GM23338 (cell line): ENCODE measurements around the gene CELSR3.

Experiments used
- CREB1 ChIP-seq: fragments of 250-450 bp; sonication (Bioruptor Pico); IDR thresholded peaks from 2 replicates; pipeline ENCODE4 v1.5.0; 2020; ENCODE audit warnings: low read depth, mild to moderate bottlenecking, moderate library complexity
- EZH2 ChIP-seq: fragments of 200-600 bp; sonication (generic); IDR thresholded peaks from one replicate; pipeline ENCODE4 v1.8.0; 2017; ENCODE audit warnings: antibody characterized with exemption, mild to moderate bottlenecking, low read depth; ENCODE audit not compliant: unreplicated experiment
- EZH2phosphoT487 ChIP-seq: fragments of 200-600 bp; sonication (generic); IDR thresholded peaks from one replicate; pipeline ENCODE4 v1.8.1; 2018; ENCODE audit warnings: antibody characterized with exemption; ENCODE audit not compliant: unreplicated experiment
- JUNB ChIP-seq: IDR thresholded peaks from one replicate; pipeline ENCODE4 v1.6.1; 2016; ENCODE audit warnings: antibody characterized with exemption; ENCODE audit not compliant: unreplicated experiment
- NANOG ChIP-seq: IDR thresholded peaks from 2 replicates; pipeline ENCODE4 v1.6.1; 2016; ENCODE audit warnings: antibody characterized with exemption, borderline replicate concordance
- POLR2AphosphoS5 ChIP-seq: IDR thresholded peaks from 2 replicates; pipeline ENCODE4 v1.6.1; 2016; ENCODE audit warnings: antibody characterized with exemption, low read depth
- ZNF114 ChIP-seq: fragments of 250-450 bp; sonication (Bioruptor Pico); IDR thresholded peaks from 2 replicates; pipeline ENCODE4 v1.5.0; 2020; ENCODE audit warnings: mild to moderate bottlenecking, moderate library complexity
- TF ChIP-seq, protein P1 (sequence below), 2 experiments: fragments of 200-600 bp in 1 of 2; sonication (generic) in 1 of 2; conservative IDR thresholded peaks; 2 replicates each; pipeline versions ENCODE4 v1.5.1 to v1.6.1; 2016 to 2017; ENCODE audit warnings: antibody characterized with exemption in 2 of 2, low read depth in 2 of 2, mild to moderate bottlenecking in 2 of 2, moderate library complexity in 1 of 2
- TF ChIP-seq, protein P2 (sequence below): IDR thresholded peaks from one replicate; pipeline ENCODE4 v1.6.1; 2018; ENCODE audit warnings: antibody characterized with exemption; ENCODE audit not compliant: unreplicated experiment

DNA sequence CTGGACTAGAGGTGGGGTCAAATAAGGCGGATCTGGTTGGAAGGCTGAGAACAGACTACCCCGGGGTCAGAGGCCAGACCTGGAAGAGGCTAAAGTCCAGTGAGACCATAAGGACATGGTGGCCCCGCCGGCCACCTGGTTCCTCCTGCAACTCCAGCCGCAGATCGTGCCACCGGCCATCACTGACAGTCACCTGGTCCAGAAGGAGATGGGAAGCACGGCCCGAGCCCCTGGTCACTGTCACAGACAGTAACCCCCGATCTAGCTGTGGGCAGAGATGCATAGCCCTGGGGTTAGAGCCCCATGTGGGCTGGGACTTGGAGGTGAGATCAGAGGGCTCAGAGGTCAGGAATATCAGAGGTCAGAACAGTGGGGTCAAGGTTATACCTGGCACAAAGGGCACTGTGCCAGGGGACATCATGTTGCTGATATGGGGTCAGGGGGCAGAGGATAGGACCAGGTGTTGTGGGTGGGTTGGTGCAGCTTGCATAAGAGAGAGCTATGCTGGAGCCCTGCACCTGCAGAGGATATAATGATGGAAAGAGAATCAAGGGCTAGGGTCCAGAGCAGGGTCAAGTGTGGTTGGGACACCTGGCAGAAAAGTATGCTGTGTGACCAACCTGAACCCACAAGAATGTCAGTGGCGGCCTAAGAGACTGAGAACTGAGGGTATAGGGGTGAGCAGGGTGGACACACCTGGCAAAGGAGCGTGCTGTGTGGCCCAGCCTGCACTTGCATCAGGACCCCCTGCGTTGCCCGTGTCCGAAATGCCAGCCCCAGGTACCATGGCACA lies 9.6 kb downstream of the CELSR3 start:
- TF ChIP-seq CREB1 (CRISPR knock-in tag): no peak
- TF ChIP-seq, protein P1, sequence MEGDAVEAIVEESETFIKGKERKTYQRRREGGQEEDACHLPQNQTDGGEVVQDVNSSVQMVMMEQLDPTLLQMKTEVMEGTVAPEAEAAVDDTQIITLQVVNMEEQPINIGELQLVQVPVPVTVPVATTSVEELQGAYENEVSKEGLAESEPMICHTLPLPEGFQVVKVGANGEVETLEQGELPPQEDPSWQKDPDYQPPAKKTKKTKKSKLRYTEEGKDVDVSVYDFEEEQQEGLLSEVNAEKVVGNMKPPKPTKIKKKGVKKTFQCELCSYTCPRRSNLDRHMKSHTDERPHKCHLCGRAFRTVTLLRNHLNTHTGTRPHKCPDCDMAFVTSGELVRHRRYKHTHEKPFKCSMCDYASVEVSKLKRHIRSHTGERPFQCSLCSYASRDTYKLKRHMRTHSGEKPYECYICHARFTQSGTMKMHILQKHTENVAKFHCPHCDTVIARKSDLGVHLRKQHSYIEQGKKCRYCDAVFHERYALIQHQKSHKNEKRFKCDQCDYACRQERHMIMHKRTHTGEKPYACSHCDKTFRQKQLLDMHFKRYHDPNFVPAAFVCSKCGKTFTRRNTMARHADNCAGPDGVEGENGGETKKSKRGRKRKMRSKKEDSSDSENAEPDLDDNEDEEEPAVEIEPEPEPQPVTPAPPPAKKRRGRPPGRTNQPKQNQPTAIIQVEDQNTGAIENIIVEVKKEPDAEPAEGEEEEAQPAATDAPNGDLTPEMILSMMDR (conservative IDR thresholded peaks at IDR 0.05; ENCODE audit: low read depth in 2 of 2): no peak
- TF ChIP-seq JUNB: no peak
- no peak for TF ChIP-seq NANOG
- no peak for TF ChIP-seq POLR2AphosphoS5
- TF ChIP-seq EZH2phosphoT487: no peak
- TF ChIP-seq, protein P2, sequence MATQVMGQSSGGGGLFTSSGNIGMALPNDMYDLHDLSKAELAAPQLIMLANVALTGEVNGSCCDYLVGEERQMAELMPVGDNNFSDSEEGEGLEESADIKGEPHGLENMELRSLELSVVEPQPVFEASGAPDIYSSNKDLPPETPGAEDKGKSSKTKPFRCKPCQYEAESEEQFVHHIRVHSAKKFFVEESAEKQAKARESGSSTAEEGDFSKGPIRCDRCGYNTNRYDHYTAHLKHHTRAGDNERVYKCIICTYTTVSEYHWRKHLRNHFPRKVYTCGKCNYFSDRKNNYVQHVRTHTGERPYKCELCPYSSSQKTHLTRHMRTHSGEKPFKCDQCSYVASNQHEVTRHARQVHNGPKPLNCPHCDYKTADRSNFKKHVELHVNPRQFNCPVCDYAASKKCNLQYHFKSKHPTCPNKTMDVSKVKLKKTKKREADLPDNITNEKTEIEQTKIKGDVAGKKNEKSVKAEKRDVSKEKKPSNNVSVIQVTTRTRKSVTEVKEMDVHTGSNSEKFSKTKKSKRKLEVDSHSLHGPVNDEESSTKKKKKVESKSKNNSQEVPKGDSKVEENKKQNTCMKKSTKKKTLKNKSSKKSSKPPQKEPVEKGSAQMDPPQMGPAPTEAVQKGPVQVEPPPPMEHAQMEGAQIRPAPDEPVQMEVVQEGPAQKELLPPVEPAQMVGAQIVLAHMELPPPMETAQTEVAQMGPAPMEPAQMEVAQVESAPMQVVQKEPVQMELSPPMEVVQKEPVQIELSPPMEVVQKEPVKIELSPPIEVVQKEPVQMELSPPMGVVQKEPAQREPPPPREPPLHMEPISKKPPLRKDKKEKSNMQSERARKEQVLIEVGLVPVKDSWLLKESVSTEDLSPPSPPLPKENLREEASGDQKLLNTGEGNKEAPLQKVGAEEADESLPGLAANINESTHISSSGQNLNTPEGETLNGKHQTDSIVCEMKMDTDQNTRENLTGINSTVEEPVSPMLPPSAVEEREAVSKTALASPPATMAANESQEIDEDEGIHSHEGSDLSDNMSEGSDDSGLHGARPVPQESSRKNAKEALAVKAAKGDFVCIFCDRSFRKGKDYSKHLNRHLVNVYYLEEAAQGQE: no peak
- no peak for TF ChIP-seq ZNF114 (CRISPR knock-in tag)
- TF ChIP-seq EZH2: no peak
